DND-41 (cell line): Measurements from ENCODE around the gene SOX11.
A peak's percentile ranks its signal among the peaks of the same experiment; 100 is the strongest.

ENCODE experiments used
- ATAC-seq: fragments of 200-7000 bp; cut with Tn5 transposase; 3 replicates; pipeline ENCODE4 v1.9.1; 2021; ENCODE audit warnings: low read depth; ENCODE audit not compliant: insufficient read depth
- DNase-seq: peaks from one replicate; pipeline ENCODE4 v3.0.0-alpha.2; 2020
- H2AFZ ChIP-seq: 2 replicates; pipeline ENCODE4 v1.6.0; 2012; ENCODE audit warnings: low read depth, low read length
- H3K27ac ChIP-seq: 2 replicates; pipeline ENCODE4 v1.5.1; 2012; ENCODE audit warnings: low read length, inconsistent platforms
- H3K27me3 ChIP-seq: fragments of 200-600 bp; sonication (generic); 2 replicates; pipeline ENCODE4 v1.6.0; 2012; ENCODE audit warnings: low read length, mild to moderate bottlenecking, inconsistent platforms; ENCODE audit not compliant: insufficient read depth, poor library complexity
- H3K36me3 ChIP-seq: 2 replicates; pipeline ENCODE4 v1.5.1; 2012; ENCODE audit warnings: low read length, inconsistent platforms; ENCODE audit not compliant: insufficient read depth
- H3K4me1 ChIP-seq: 2 replicates; pipeline ENCODE4 v1.5.1; 2012; ENCODE audit warnings: mild to moderate bottlenecking, low read length; ENCODE audit not compliant: insufficient read depth
- H3K4me2 ChIP-seq: 2 replicates; pipeline ENCODE4 v1.6.0; 2012; ENCODE audit warnings: mild to moderate bottlenecking, moderate library complexity, low read length, inconsistent platforms; ENCODE audit not compliant: insufficient read depth
- H3K4me3 ChIP-seq, 2 experiments: fragments of 200-600 bp in 1 of 2; shearing (Covaris generic) in 1 of 2; 2 replicates each; pipeline ENCODE4 v1.5.1; 2012 to 2016; ENCODE audit warnings: inconsistent platforms in 2 of 2, low read length in 2 of 2, mild to moderate bottlenecking in 2 of 2, low read depth in 1 of 2, moderate library complexity in 1 of 2
- H3K79me2 ChIP-seq: 2 replicates; pipeline ENCODE4 v1.6.0; 2012; ENCODE audit warnings: low read length, inconsistent platforms; ENCODE audit not compliant: insufficient read depth
- H3K9ac ChIP-seq: 2 replicates; pipeline ENCODE4 v1.6.0; 2012; ENCODE audit warnings: low read depth, mild to moderate bottlenecking, inconsistent platforms, low read length, moderate library complexity
- H3K9me3 ChIP-seq: 2 replicates; pipeline ENCODE4 v1.5.1; 2012; ENCODE audit warnings: low read length, moderate library complexity, mild to moderate bottlenecking, inconsistent platforms; ENCODE audit not compliant: insufficient read depth, severe bottlenecking
- H4K20me1 ChIP-seq: 2 replicates; pipeline ENCODE4 v1.6.0; 2012; ENCODE audit warnings: low read length; ENCODE audit not compliant: insufficient read depth
- EZH2 ChIP-seq: IDR thresholded peaks from 3 replicates; pipeline ENCODE4 v1.6.1; 2012; ENCODE audit warnings: borderline replicate concordance, low read depth, mild to moderate bottlenecking, moderate library complexity, low read length, inconsistent platforms; ENCODE audit not compliant: severe bottlenecking
- TF ChIP-seq, protein P1 (sequence below): IDR thresholded peaks from 2 replicates; pipeline ENCODE4 v1.5.1; 2012; ENCODE audit warnings: borderline replicate concordance, low read length, moderate library complexity, mild to moderate bottlenecking; ENCODE audit not compliant: poor library complexity, severe bottlenecking; ENCODE audit errors: extremely low read depth

The SOX11 gene

DNA sequence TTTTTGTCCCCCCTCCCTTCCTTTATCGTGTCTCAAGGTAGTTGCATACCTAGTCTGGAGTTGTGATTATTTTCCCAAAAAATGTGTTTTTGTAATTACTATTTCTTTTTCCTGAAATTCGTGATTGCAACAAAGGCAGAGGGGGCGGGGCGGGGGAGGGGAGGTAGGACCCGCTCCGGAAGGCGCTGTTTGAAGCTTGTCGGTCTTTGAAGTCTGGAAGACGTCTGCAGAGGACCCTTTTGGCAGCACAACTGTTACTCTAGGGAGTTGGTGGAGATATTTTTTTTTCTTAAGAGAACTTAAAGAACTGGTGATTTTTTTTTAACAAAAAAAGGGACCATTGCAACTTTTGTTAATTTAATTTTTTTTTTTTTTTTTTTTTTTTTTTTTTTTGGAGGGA lies 2.1 kb downstream of the SOX11 start:
- Histone ChIP-seq H4K20me1 (no peaks in the 10 kb centered on the region), H3K4me2 (no peak overlapping the region), H2AFZ (no peak overlapping the region), H3K4me1 (peaks cover 28% of the 10 kb centered on the region), H3K27me3 (no peaks in the 10 kb centered on the region), H3K79me2 (no peaks in the 10 kb centered on the region), H3K36me3 (no peaks in the 10 kb centered on the region), H3K9ac (0 out of 2 replicates have a peak overlapping the region, but pooled peaks have one; percentile 34), H3K27ac (peak overlapping the region; percentile 62), H3K4me3 (no peak overlapping the region), H3K9me3 (peaks cover 2% of the 10 kb centered on the region)
- DNase-seq (peak; percentile 64), ATAC-seq (peak; percentile 92)
- TF ChIP-seq, protein P1, sequence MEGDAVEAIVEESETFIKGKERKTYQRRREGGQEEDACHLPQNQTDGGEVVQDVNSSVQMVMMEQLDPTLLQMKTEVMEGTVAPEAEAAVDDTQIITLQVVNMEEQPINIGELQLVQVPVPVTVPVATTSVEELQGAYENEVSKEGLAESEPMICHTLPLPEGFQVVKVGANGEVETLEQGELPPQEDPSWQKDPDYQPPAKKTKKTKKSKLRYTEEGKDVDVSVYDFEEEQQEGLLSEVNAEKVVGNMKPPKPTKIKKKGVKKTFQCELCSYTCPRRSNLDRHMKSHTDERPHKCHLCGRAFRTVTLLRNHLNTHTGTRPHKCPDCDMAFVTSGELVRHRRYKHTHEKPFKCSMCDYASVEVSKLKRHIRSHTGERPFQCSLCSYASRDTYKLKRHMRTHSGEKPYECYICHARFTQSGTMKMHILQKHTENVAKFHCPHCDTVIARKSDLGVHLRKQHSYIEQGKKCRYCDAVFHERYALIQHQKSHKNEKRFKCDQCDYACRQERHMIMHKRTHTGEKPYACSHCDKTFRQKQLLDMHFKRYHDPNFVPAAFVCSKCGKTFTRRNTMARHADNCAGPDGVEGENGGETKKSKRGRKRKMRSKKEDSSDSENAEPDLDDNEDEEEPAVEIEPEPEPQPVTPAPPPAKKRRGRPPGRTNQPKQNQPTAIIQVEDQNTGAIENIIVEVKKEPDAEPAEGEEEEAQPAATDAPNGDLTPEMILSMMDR = no peak
- TF ChIP-seq EZH2 = no peak

DNA sequence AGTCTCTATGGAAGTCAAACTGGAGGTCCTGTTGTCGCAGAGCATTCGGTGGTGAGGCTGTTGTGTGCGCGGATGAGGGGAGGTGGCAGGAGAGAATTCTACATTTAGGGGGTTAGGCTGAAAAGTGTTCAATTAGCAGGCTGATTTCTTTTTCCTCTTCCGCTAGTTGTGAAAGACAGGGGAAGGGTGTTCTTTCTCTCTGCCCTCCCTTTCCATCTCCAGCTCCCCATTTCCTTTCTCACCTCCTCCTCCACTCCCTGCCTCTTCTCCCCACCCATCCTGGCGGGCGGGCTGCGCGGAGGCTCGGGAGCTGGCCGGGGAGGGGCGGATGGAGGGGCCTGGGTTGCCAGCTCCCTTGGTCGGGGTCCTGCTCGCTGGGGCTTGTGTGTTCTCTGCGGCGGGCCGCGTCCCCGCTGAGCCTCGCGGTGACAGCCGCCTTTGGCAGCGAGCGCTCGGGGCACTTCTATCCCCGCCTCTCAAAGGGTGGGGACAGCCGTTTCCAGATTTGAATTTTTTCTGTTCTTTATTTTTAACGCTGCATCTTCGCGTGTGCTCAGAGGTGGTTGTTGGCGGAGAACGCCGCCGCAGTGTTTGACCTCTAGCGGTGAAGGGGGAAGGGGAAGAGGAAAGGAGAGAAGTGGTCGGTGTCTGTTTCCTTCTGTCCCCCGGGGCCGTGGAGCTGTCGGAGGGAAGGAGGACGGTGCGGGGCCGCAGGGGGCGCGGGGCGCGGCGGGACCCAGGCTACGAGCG lies 3.6 kb downstream of the SOX11 start:
- ATAC-seq (no peak), DNase-seq (no peak)
- peak overlapping the region; percentile 70 for H3K27ac ChIP-seq
- peaks cover 2% of the 10 kb centered on the region for H3K9me3 ChIP-seq
- H3K36me3 ChIP-seq = no peaks in the 10 kb centered on the region
- H3K9ac ChIP-seq = no peak overlapping the region
- no peaks in the 10 kb centered on the region for H3K79me2 ChIP-seq
- no peak overlapping the region for H3K4me3 ChIP-seq
- no peak overlapping the region for H3K4me2 ChIP-seq
- no peak overlapping the region for H2AFZ ChIP-seq
- H4K20me1 ChIP-seq = no peaks in the 10 kb centered on the region
- H3K27me3 ChIP-seq = no peaks in the 10 kb centered on the region
- TF ChIP-seq EZH2 = no peak
- TF ChIP-seq, protein P1 = no peak
- H3K4me1 ChIP-seq = peaks cover 43% of the 10 kb centered on the region

DNA sequence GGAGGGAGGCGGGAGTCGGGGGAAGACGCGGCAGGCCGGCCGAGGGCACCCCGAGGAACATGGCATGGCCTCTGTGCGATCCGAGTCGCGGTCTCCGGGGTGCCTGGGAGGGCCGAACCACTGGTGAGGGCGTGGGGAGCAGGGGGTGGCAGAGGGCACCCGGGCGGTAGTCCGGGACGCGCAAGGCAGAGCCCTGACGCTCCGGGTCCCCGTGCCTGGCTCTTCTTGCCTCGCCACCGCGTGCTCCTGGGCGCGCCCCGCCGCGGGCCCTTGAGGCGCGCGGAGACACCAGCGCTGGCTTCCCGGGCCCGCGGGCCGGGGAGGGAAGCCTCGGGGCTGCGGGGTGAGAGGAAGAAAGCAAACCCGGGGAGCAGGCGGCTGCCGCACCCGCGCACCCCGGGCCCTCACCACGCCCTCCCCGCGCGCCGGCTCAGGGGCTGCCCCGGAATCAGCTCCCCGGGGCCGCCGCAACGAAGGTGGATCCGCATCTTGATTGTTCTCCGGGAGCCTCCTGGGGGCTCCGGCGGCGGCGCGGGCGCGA lies 4.3 kb downstream of the SOX11 start:
- TF ChIP-seq, protein P1 = no peak
- TF ChIP-seq EZH2 = no peak
- Histone ChIP-seq H3K79me2 (no peaks in the 10 kb centered on the region), H3K9me3 (peaks cover 2% of the 10 kb centered on the region), H3K4me2 (no peak overlapping the region), H4K20me1 (no peaks in the 10 kb centered on the region), H3K4me3 (no peak overlapping the region), H3K27ac (no peak overlapping the region; the same call in 1 of the 2 replicates), H3K36me3 (no peaks in the 10 kb centered on the region), H3K27me3 (no peaks in the 10 kb centered on the region), H2AFZ (no peak overlapping the region), H3K9ac (no peak overlapping the region), H3K4me1 (peaks cover 50% of the 10 kb centered on the region)
- DNase-seq = no peak
- ATAC-seq = no peak
